Activated effector memory CD4-positive, alpha-beta T cell treated with Interleukin-2 at 50 U/mL for 16 hours (primary cell): ENCODE measurements around the gene FAM111B.

ENCODE experiments used
- DNase-seq: peaks from one replicate; pipeline ENCODE4 v3.0.0-alpha.2; 2020

Gene FAM111B

GRCh38 chr11:59158206-59159068 lies 51.4 kb downstream of the FAM111B start:
- DNase-seq: peak; percentile 21

GRCh38 chr11:59164028-59164427 lies 57.0 kb downstream of the FAM111B start:
- DNase-seq: no peak

GRCh38 chr11:59171508-59172322 lies 64.7 kb downstream of the FAM111B start, which contains the start of gene DTX4:
DTX4 (plus strand) TSS chr11:59172132; CDS start chr11:59172596, 464 bp downstream.
- DNase-seq: peak; percentile 80

GRCh38 chr11:59172345-59173079 lies 65.5 kb downstream of the FAM111B start:
- DNase-seq: no peak

GRCh38 chr11:59173080-59173963 lies 66.3 kb downstream of the FAM111B start:
- no peak for DNase-seq

- no peak for DNase-seq
Measured at GRCh38 chr11:59173964-59174663, 67.1 kb downstream of the FAM111B start.

- DNase-seq: no peak
Measured at GRCh38 chr11:59174664-59175033, 67.6 kb downstream of the FAM111B start.

GRCh38 chr11:59175091-59175501 lies 68.1 kb downstream of the FAM111B start:
- DNase-seq: no peak

- no peak for DNase-seq
Measured at GRCh38 chr11:59176330-59176729, 69.3 kb downstream of the FAM111B start.
